Neural progenitor cell (in vitro differentiated cells): Measurements from ENCODE around the gene EBF4. TPM values are rescaled to one million over a fixed set of nuclear protein-coding genes. Genes with fewer than 3 reads are reported as not detected.

Experiments used
- DNase-seq: peaks from one replicate; pipeline ENCODE4 v3.0.0-alpha.2; 2016; ENCODE audit warnings: low spot score
- H2AFZ ChIP-seq: fragments of 200-600 bp; sonication (generic); replicated peaks from 2 replicates; pipeline ENCODE4 v1.6.1; 2016; ENCODE audit warnings: antibody characterized with exemption
- H3F3A ChIP-seq: fragments of 200-600 bp; sonication (generic); 2 replicates; pipeline ENCODE4 v1.6.1; 2016; ENCODE audit warnings: antibody characterized with exemption, low read depth
- H3K27ac ChIP-seq: fragments of 200-600 bp; sonication (generic); 2 replicates; pipeline ENCODE4 v1.5.1; 2016; ENCODE audit warnings: mild to moderate bottlenecking
- H3K27me3 ChIP-seq: fragments of 200-600 bp; sonication (generic); 2 replicates; pipeline ENCODE4 v1.6.1; 2016; ENCODE audit warnings: mild to moderate bottlenecking, moderate library complexity
- H3K36me3 ChIP-seq: fragments of 200-600 bp; sonication (generic); 2 replicates; pipeline ENCODE4 v1.5.1; 2016
- H3K4me1 ChIP-seq: fragments of 200-600 bp; sonication (generic); 2 replicates; pipeline ENCODE4 v1.6.1; 2016; ENCODE audit warnings: mixed run types
- H3K4me2 ChIP-seq: fragments of 200-600 bp; sonication (generic); 2 replicates; pipeline ENCODE4 v1.6.1; 2016
- H3K4me3 ChIP-seq: fragments of 200-600 bp; sonication (generic); 2 replicates; pipeline ENCODE4 v1.5.1; 2016
- H3K79me2 ChIP-seq: fragments of 200-600 bp; sonication (generic); 2 replicates; pipeline ENCODE4 v1.6.1; 2016; ENCODE audit warnings: low read depth
- H3K9ac ChIP-seq: fragments of 200-600 bp; sonication (generic); 2 replicates; pipeline ENCODE4 v1.6.1; 2016
- H3K9me3 ChIP-seq: fragments of 200-600 bp; sonication (generic); 2 replicates; pipeline ENCODE4 v1.5.1; 2016; ENCODE audit warnings: low read depth
- H4K20me1 ChIP-seq: fragments of 200-600 bp; sonication (generic); 2 replicates; pipeline ENCODE4 v1.6.1; 2016; ENCODE audit warnings: low read depth
- H3K27ac Mint-ChIP-seq: 3 replicates; pipeline ENCODE4 v1.8.0; 2021; ENCODE audit warnings: mixed read lengths
- H3K27me3 Mint-ChIP-seq: 2 replicates; pipeline ENCODE4 v1.8.0; 2022; ENCODE audit warnings: low read depth, mild to moderate bottlenecking, inconsistent platforms, moderate library complexity, mixed read lengths; ENCODE audit not compliant: insufficient read depth
- H3K36me3 Mint-ChIP-seq: 3 replicates; pipeline ENCODE4 v1.8.0; 2021; ENCODE audit warnings: mixed read lengths
- H3K4me1 Mint-ChIP-seq: 3 replicates; pipeline ENCODE4 v1.8.0; 2021; ENCODE audit warnings: mixed read lengths
- H3K4me3 Mint-ChIP-seq: 3 replicates; pipeline ENCODE4 v1.8.0; 2021; ENCODE audit warnings: mild to moderate bottlenecking, moderate library complexity, mixed read lengths
- H3K9me3 Mint-ChIP-seq: 3 replicates; pipeline ENCODE4 v1.8.0; 2020; ENCODE audit warnings: mixed read lengths
- EZH2 ChIP-seq: fragments of 200-600 bp; sonication (generic); IDR thresholded peaks from 2 replicates; pipeline ENCODE4 v1.6.1; 2017; ENCODE audit warnings: antibody characterized with exemption, mild to moderate bottlenecking, moderate library complexity
- EZH2phosphoT487 ChIP-seq: fragments of 200-600 bp; sonication (generic); IDR thresholded peaks from 2 replicates; pipeline ENCODE4 v1.6.1; 2017; ENCODE audit warnings: antibody characterized with exemption
- total RNA-seq: library from RNA; depleted of rRNA; stranded (reverse); fragments of >200 nt; gene quantifications from 2 replicates; pipeline ENCODE4 v1.2.3, GENCODE V29; 2015; ENCODE audit warnings: low replicate concordance
- TF ChIP-seq, protein P1 (sequence below): fragments of 200-600 bp; sonication (generic); IDR thresholded peaks from 2 replicates; pipeline ENCODE4 v1.5.1; 2017; ENCODE audit warnings: antibody characterized with exemption, mild to moderate bottlenecking

EBF4 gene
- total RNA-seq, 1 donor from 2014 or later: 1.9 TPM

DNA sequence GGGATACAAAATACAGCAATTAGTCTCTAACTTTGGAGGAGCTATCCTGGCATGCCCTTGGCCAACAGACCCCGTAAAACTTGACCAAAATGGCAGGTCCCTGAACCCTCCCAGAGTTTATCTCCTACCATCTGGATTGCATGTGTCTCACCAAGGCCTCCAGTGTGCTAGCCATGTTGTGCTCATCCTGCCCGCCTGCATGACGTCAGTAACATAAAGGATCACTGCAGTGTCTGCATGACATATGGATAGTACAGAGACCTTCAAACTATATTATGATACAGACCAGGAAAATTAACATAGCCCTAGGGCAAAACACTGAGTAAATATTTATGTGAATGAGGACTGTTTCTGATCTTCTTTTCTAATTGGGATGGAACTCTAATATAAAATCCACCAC lies 82.6 kb downstream of the EBF4 start:
- no peak overlapping the region for H2AFZ ChIP-seq
- no peaks in the 10 kb centered on the region for H3K79me2 ChIP-seq
- Mint-ChIP-seq H3K9me3 (peaks cover 9% of the 10 kb centered on the region), H3K4me3 (no peak overlapping the region), H3K27ac (no peak overlapping the region), H3K27me3 (no peaks in the 10 kb centered on the region), H3K36me3 (no peaks in the 10 kb centered on the region), H3K4me1 (no peaks in the 10 kb centered on the region)
- H3K9me3 ChIP-seq: no peaks in the 10 kb centered on the region
- no peak for DNase-seq
- no peak overlapping the region for H3K4me3 ChIP-seq
- no peaks in the 10 kb centered on the region for H4K20me1 ChIP-seq
- H3K4me1 ChIP-seq: no peaks in the 10 kb centered on the region
- no peak overlapping the region for H3K4me2 ChIP-seq
- no peaks in the 10 kb centered on the region for H3K36me3 ChIP-seq
- H3K27ac ChIP-seq: no peak overlapping the region
- no peaks in the 10 kb centered on the region for H3K27me3 ChIP-seq
- H3K9ac ChIP-seq: no peak overlapping the region
- TF ChIP-seq EZH2phosphoT487 (no peak), EZH2 (no peak)
- TF ChIP-seq, protein P1, sequence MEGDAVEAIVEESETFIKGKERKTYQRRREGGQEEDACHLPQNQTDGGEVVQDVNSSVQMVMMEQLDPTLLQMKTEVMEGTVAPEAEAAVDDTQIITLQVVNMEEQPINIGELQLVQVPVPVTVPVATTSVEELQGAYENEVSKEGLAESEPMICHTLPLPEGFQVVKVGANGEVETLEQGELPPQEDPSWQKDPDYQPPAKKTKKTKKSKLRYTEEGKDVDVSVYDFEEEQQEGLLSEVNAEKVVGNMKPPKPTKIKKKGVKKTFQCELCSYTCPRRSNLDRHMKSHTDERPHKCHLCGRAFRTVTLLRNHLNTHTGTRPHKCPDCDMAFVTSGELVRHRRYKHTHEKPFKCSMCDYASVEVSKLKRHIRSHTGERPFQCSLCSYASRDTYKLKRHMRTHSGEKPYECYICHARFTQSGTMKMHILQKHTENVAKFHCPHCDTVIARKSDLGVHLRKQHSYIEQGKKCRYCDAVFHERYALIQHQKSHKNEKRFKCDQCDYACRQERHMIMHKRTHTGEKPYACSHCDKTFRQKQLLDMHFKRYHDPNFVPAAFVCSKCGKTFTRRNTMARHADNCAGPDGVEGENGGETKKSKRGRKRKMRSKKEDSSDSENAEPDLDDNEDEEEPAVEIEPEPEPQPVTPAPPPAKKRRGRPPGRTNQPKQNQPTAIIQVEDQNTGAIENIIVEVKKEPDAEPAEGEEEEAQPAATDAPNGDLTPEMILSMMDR: no peak
- no peaks in the 10 kb centered on the region for H3F3A ChIP-seq

DNA sequence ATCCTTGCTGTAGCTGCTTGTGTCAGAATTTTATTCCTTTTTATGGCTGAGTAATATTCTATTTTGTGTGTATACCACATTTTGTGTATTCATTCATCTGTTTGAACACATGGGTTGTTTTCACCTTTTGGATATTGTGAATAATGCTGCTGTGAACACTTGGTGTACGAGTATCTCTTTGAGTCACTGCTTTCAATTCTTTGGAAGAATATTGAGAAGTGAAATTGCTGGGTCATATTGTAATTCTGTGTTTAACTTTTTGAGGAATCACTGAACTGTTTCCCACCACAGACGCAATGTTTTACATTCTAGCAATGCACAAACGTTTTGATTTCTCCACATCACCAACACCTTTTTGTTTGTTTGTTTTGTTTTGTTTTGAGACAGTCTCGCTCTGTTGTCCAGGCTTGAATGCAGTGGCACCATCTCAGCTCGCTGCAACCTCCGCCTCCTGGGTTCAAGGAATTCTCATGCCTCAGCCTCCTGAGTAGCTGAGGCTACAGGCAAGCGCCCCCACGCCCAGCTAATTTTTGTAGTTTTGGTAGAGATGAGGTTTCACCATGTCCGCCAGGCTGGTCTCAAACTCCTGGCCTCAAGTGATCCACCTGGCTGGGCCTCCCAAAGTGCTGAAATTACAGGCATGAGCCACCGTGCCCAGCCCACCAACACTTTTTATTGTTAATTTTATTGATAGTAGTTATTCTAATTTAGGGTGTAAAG lies 86.2 kb downstream of the EBF4 start:
- no peaks in the 10 kb centered on the region for H3K79me2 ChIP-seq
- H3K36me3 ChIP-seq: no peaks in the 10 kb centered on the region
- Mint-ChIP-seq H3K27ac (no peak overlapping the region), H3K9me3 (peaks cover 9% of the 10 kb centered on the region), H3K4me1 (no peaks in the 10 kb centered on the region), H3K27me3 (no peaks in the 10 kb centered on the region), H3K4me3 (no peak overlapping the region), H3K36me3 (no peaks in the 10 kb centered on the region)
- no peaks in the 10 kb centered on the region for H3K9me3 ChIP-seq
- no peak overlapping the region for H3K27ac ChIP-seq
- no peak overlapping the region for H2AFZ ChIP-seq
- TF ChIP-seq EZH2phosphoT487 (no peak), EZH2 (no peak)
- TF ChIP-seq, protein P1: no peak
- H4K20me1 ChIP-seq: no peaks in the 10 kb centered on the region
- H3K4me3 ChIP-seq: no peak overlapping the region
- DNase-seq: no peak
- H3K9ac ChIP-seq: no peak overlapping the region
- no peaks in the 10 kb centered on the region for H3F3A ChIP-seq
- H3K27me3 ChIP-seq: peaks cover 19% of the 10 kb centered on the region
- H3K4me1 ChIP-seq: no peaks in the 10 kb centered on the region
- no peak overlapping the region for H3K4me2 ChIP-seq

DNA sequence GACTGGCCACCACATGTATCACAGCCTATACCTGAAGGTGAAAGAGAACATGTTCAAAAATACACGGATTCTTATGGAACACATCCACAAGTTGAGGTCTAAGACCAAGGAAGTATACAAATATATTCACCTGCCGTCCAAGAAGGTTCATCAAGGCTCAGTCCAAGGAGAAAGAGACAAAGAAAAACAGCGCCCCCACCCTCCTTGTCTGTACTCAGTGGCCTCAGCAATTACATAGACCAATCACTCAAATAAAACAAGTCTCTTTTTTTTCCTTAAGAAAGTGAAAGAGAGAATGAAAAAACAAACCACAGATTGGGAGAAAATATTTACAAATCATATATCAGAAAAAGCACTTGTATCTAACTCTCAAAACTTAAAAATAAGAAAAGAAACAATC lies 88.4 kb downstream of the EBF4 start:
- Histone ChIP-seq H4K20me1 (no peaks in the 10 kb centered on the region), H3K27ac (no peak overlapping the region), H3K79me2 (no peaks in the 10 kb centered on the region), H3K9me3 (no peaks in the 10 kb centered on the region), H3K27me3 (peaks cover 23% of the 10 kb centered on the region), H3F3A (no peaks in the 10 kb centered on the region), H3K36me3 (no peaks in the 10 kb centered on the region), H3K9ac (no peak overlapping the region), H3K4me2 (no peak overlapping the region), H2AFZ (no peak overlapping the region), H3K4me1 (no peaks in the 10 kb centered on the region), H3K4me3 (no peak overlapping the region)
- H3K36me3 Mint-ChIP-seq: no peaks in the 10 kb centered on the region
- H3K4me1 Mint-ChIP-seq: no peaks in the 10 kb centered on the region
- no peak overlapping the region for H3K27ac Mint-ChIP-seq
- TF ChIP-seq EZH2: no peak
- TF ChIP-seq, protein P1: peak; percentile 20
- no peak for TF ChIP-seq EZH2phosphoT487
- H3K27me3 Mint-ChIP-seq: peaks cover 2% of the 10 kb centered on the region
- DNase-seq: peak; percentile 12
- H3K9me3 Mint-ChIP-seq: peaks cover 6% of the 10 kb centered on the region
- no peak overlapping the region for H3K4me3 Mint-ChIP-seq
